ENCODE results near the gene ANKS3.

DNA sequence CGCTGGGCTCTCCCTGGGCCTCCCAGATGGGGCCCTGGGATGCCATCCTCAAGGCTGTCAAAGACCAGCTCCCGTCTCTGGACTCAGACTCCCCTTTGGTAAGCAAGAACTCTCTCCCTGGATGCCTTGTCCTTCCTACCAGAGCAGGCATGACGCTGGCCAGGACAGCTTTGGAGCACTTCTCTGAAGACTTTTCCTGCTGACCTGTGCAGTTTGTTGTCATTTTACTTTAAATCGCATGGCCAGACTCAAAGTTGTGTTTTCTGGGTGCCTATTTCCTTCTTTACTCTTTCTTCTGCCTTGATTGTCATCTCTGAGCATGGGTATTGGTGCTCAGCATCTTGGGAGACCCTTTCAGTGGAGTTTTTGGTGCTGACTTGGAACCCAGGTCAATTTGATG lies 2.5 kb upstream of the ANKS3 start:
- TF ChIP-seq CTCF (conservative IDR thresholded peaks at IDR 0.05): no peak
- no peak for TF ChIP-seq EZH2 (IDR thresholded peaks at IDR 0.05; ENCODE audit: low read depth)
